H9 (cell line): Measurements from ENCODE around the gene DDAH2. TPM values are rescaled to one million over a fixed set of nuclear protein-coding genes. Genes with fewer than 3 reads are reported as not detected.

Experiments used
- DNase-seq: peaks from one replicate; pipeline ENCODE4 v3.0.0-alpha.2; 2017
- H2AFZ ChIP-seq: one replicate; pipeline ENCODE4 v1.6.1; 2013; ENCODE audit warnings: mild to moderate bottlenecking, low read length, control low read depth, moderate library complexity
- H2AK5ac ChIP-seq: 2 replicates; pipeline ENCODE4 v1.6.1; 2013; ENCODE audit warnings: low read length, control low read depth, mixed read lengths; ENCODE audit not compliant: insufficient read length
- H2BK120ac ChIP-seq: one replicate; pipeline ENCODE4 v1.6.1; 2013; ENCODE audit warnings: low read depth, mild to moderate bottlenecking, low read length, control low read depth, inconsistent platforms; ENCODE audit not compliant: poor library complexity, severe bottlenecking
- H2BK12ac ChIP-seq: 2 replicates; pipeline ENCODE4 v1.6.1; 2013; ENCODE audit warnings: low read length, control low read depth, mixed read lengths, low read depth; ENCODE audit not compliant: insufficient read length
- H2BK15ac ChIP-seq: 2 replicates; pipeline ENCODE4 v1.6.1; 2013; ENCODE audit warnings: low read depth, low read length, control low read depth
- H2BK20ac ChIP-seq: one replicate; pipeline ENCODE4 v1.6.1; 2013; ENCODE audit warnings: low read depth, mild to moderate bottlenecking, low read length, control low read depth, inconsistent platforms; ENCODE audit not compliant: poor library complexity, severe bottlenecking
- H2BK5ac ChIP-seq: 2 replicates; pipeline ENCODE4 v1.6.1; 2013; ENCODE audit warnings: low read length, control low read depth, mixed read lengths; ENCODE audit not compliant: insufficient read length
- H3K14ac ChIP-seq: 2 replicates; pipeline ENCODE4 v1.6.1; 2013; ENCODE audit warnings: low read length, control low read depth; ENCODE audit not compliant: insufficient read depth
- H3K18ac ChIP-seq: 2 replicates; pipeline ENCODE4 v1.6.1; 2013; ENCODE audit warnings: low read depth, mild to moderate bottlenecking, mixed read lengths, low read length, control low read depth; ENCODE audit not compliant: insufficient read length
- H3K23ac ChIP-seq: 2 replicates; pipeline ENCODE4 v1.6.1; 2013; ENCODE audit warnings: low read length, control low read depth, mixed read lengths, low read depth; ENCODE audit not compliant: insufficient read length
- H3K23me2 ChIP-seq: 2 replicates; pipeline ENCODE4 v1.6.1; 2013; ENCODE audit warnings: low read depth, mild to moderate bottlenecking, mixed read lengths, low read length, control low read depth; ENCODE audit not compliant: insufficient read length, poor library complexity, severe bottlenecking
- H3K27ac ChIP-seq: 2 replicates; pipeline ENCODE4 v1.5.1; 2013; ENCODE audit warnings: low read length, control low read depth, mixed read lengths, low read depth; ENCODE audit not compliant: insufficient read length
- H3K27me3 ChIP-seq: 2 replicates; pipeline ENCODE4 v1.6.1; 2013; ENCODE audit warnings: low read length, control low read depth, inconsistent platforms; ENCODE audit not compliant: insufficient read depth
- H3K4ac ChIP-seq: 2 replicates; pipeline ENCODE4 v1.6.1; 2013; ENCODE audit warnings: low read depth, mild to moderate bottlenecking, control low read depth, inconsistent platforms, low read length, moderate library complexity
- H3K4me1 ChIP-seq: 2 replicates; pipeline ENCODE4 v1.6.1; 2013; ENCODE audit warnings: low read length, control low read depth, inconsistent platforms; ENCODE audit not compliant: insufficient read depth
- H3K4me2 ChIP-seq: 2 replicates; pipeline ENCODE4 v1.6.1; 2013; ENCODE audit warnings: low read length, control low read depth, mixed read lengths; ENCODE audit not compliant: insufficient read length, insufficient read depth
- H3K56ac ChIP-seq: 2 replicates; pipeline ENCODE4 v1.6.1; 2013; ENCODE audit warnings: low read depth, mild to moderate bottlenecking, mixed read lengths, low read length, control low read depth; ENCODE audit not compliant: insufficient read length
- H3K79me1 ChIP-seq: 2 replicates; pipeline ENCODE4 v1.6.1; 2013; ENCODE audit warnings: low read depth, mild to moderate bottlenecking, moderate library complexity, low read length, control low read depth, inconsistent platforms; ENCODE audit not compliant: insufficient read depth, poor library complexity, severe bottlenecking
- H3K79me2 ChIP-seq: 2 replicates; pipeline ENCODE4 v1.6.1; 2013; ENCODE audit warnings: low read length, control low read depth, inconsistent platforms; ENCODE audit not compliant: insufficient read depth
- H3K9ac ChIP-seq: 2 replicates; pipeline ENCODE4 v1.6.1; 2013; ENCODE audit warnings: low read length, control low read depth, mixed read lengths; ENCODE audit not compliant: insufficient read length; ENCODE audit errors: extremely low read depth
- H3K9me3 ChIP-seq: one replicate; pipeline ENCODE4 v1.6.1; 2013; ENCODE audit warnings: low read depth, low read length, inconsistent platforms; ENCODE audit not compliant: control insufficient read depth
- H3T11ph ChIP-seq: one replicate; pipeline ENCODE4 v1.6.1; 2013; ENCODE audit warnings: mild to moderate bottlenecking, low read length, control low read depth, inconsistent platforms
- H4K20me1 ChIP-seq: one replicate; pipeline ENCODE4 v1.6.1; 2013; ENCODE audit not compliant: control insufficient read depth, insufficient read length, insufficient read depth
- H4K5ac ChIP-seq: 2 replicates; pipeline ENCODE4 v1.6.1; 2013; ENCODE audit warnings: low read depth, mild to moderate bottlenecking, mixed read lengths, low read length, control low read depth; ENCODE audit not compliant: insufficient read length
- H4K8ac ChIP-seq: replicated peaks from 2 replicates; pipeline ENCODE4 v1.6.1; 2013; ENCODE audit warnings: low read length, control low read depth, mixed read lengths, low read depth; ENCODE audit not compliant: insufficient read length
- H4K91ac ChIP-seq: 2 replicates; pipeline ENCODE4 v1.6.1; 2013; ENCODE audit warnings: low read depth, mild to moderate bottlenecking, moderate library complexity, mixed read lengths, low read length, control low read depth; ENCODE audit not compliant: insufficient read length
- H3K27ac Mint-ChIP-seq, 3 experiments: 2 replicates in 2 of 3; 3 replicates in 1 of 3; pipeline ENCODE4 v1.8.0; 2020 to 2021; ENCODE audit warnings: mixed read lengths in 3 of 3, mild to moderate bottlenecking in 1 of 3, moderate library complexity in 1 of 3
- H3K27me3 Mint-ChIP-seq: 2 replicates; pipeline ENCODE4 v1.8.0; 2021; ENCODE audit warnings: low read depth, mild to moderate bottlenecking, moderate library complexity, mixed read lengths
- H3K36me3 Mint-ChIP-seq, 3 experiments: 2 replicates in 2 of 3; 3 replicates in 1 of 3; pipeline ENCODE4 v1.8.0; 2020 to 2021; ENCODE audit warnings: low read depth in 3 of 3, mixed read lengths in 3 of 3; ENCODE audit not compliant: insufficient read depth in 1 of 3
- H3K4me1 Mint-ChIP-seq, 2 experiments: 2 replicates each; pipeline ENCODE4 v1.8.0; 2020; ENCODE audit warnings: mixed read lengths in 2 of 2
- H3K4me3 Mint-ChIP-seq, 2 experiments: 2 replicates in 1 of 2; 3 replicates in 1 of 2; pipeline ENCODE4 v1.8.0; 2020 to 2021; ENCODE audit warnings: mild to moderate bottlenecking in 2 of 2, mixed read lengths in 2 of 2, moderate library complexity in 1 of 2
- H3K9me3 Mint-ChIP-seq, 2 experiments: 2 replicates in 1 of 2; 3 replicates in 1 of 2; pipeline ENCODE4 v1.8.0; 2020; ENCODE audit warnings: mild to moderate bottlenecking in 2 of 2, mixed read lengths in 2 of 2, moderate library complexity in 1 of 2
- CTCF ChIP-seq: fragments of 200-600 bp; sonication (generic); conservative IDR thresholded peaks from 3 replicates; pipeline ENCODE4 v1.8.0; 2021; ENCODE audit warnings: antibody characterized with exemption, mild to moderate bottlenecking
- WGBS: extraction: QIAGEN DNeasy Blood & Tissue Kit; methylation state at CpG from one replicate; pipeline ENCODE4 v1.1.7; 2013; ENCODE audit warnings: missing lambda C conversion rate, low lambda C conversion rate, mixed read lengths; ENCODE audit not compliant: insufficient read length; ENCODE audit errors: extremely low coverage; 5-methylcytosine and 5-hydroxymethylcytosine counted together
- total RNA-seq: library from RNA; stranded (reverse); gene quantifications from 2 replicates; pipeline ENCODE4 v1.2.1, GENCODE V29; 2021

DDAH2 gene
- total RNA-seq, 1 experiment from 2014 or later = 73.2 TPM

GRCh38 chr6:31707701-31708100 lies 21.4 kb downstream of the DDAH2 start:
- Histone ChIP-seq H3K56ac (no peak overlapping the region), H3K4me1 (no peaks in the 10 kb centered on the region; the same call in 1 of the 2 replicates), H3K79me1 (no peaks in the 10 kb centered on the region), H3K9me3 (no peaks in the 10 kb centered on the region), H2BK120ac (no peak overlapping the region), H2AK5ac (no peak overlapping the region), H3K4ac (no peak overlapping the region), H2BK15ac (no peak overlapping the region), H3T11ph (no peak overlapping the region), H2BK12ac (no peak overlapping the region), H3K9ac (no peak overlapping the region), H4K5ac (no peak overlapping the region), H4K91ac (no peak overlapping the region), H3K27me3 (no peaks in the 10 kb centered on the region), H3K4me2 (no peak overlapping the region), H3K23ac (no peak overlapping the region), H2BK20ac (no peak overlapping the region), H3K27ac (no peak overlapping the region), H3K23me2 (peaks cover 1% of the 10 kb centered on the region), H3K14ac (no peak overlapping the region), H4K8ac (no peak overlapping the region), H2AFZ (no peak overlapping the region), H2BK5ac (no peak overlapping the region), H4K20me1 (no peaks in the 10 kb centered on the region), H3K18ac (no peak overlapping the region), H3K79me2 (no peaks in the 10 kb centered on the region)
- no CpG with 5 or more reads among the region's 10 CpGs for WGBS
- no peak overlapping the region for H3K4me3 Mint-ChIP-seq
- H3K27ac Mint-ChIP-seq = peak overlapping the region in 1 of 3 experiments; percentile 54; a peak in 1 of 7 replicates
- no peak for TF ChIP-seq CTCF
- H3K9me3 Mint-ChIP-seq = no peaks in the 10 kb centered on the region; a peak in 1 of 5 replicates
- H3K27me3 Mint-ChIP-seq = peaks cover 9% of the 10 kb centered on the region
- no peak for DNase-seq
- no peaks in the 10 kb centered on the region for H3K36me3 Mint-ChIP-seq
- H3K4me1 Mint-ChIP-seq = peaks cover 14 to 19% of the 10 kb centered on the region in 2 experiments
